C4-2B (cell line): Measurements from ENCODE around the gene EML6.

ENCODE experiments used
- ZFX ChIP-seq: fragments of 450-650 bp; IDR thresholded peaks from 2 replicates; pipeline ENCODE4 v1.6.1; 2017
- TF ChIP-seq, protein P1 (sequence below): fragments of 450-650 bp; conservative IDR thresholded peaks from 2 replicates; pipeline ENCODE4 v1.5.1; 2017; ENCODE audit warnings: mild to moderate bottlenecking

DNA sequence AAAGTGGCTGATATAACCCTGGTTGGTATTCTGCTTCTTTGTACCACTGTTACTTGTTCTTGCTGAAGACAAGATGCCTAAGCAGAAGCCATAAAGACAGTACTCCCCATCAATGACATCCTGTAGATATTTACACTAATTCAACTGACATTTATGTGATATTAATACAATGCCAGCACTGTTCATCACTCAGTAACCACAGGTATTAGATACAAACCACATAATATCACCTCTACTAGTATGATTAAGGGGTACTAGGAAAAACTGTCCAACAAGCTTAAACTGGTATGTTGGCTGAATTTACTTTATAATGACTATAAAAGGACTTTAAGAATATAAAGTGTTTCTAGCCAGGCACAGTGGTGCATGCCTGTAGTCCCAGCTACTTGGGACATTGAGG is 261.0 kb downstream of the EML6 start:
- TF ChIP-seq, protein P1, sequence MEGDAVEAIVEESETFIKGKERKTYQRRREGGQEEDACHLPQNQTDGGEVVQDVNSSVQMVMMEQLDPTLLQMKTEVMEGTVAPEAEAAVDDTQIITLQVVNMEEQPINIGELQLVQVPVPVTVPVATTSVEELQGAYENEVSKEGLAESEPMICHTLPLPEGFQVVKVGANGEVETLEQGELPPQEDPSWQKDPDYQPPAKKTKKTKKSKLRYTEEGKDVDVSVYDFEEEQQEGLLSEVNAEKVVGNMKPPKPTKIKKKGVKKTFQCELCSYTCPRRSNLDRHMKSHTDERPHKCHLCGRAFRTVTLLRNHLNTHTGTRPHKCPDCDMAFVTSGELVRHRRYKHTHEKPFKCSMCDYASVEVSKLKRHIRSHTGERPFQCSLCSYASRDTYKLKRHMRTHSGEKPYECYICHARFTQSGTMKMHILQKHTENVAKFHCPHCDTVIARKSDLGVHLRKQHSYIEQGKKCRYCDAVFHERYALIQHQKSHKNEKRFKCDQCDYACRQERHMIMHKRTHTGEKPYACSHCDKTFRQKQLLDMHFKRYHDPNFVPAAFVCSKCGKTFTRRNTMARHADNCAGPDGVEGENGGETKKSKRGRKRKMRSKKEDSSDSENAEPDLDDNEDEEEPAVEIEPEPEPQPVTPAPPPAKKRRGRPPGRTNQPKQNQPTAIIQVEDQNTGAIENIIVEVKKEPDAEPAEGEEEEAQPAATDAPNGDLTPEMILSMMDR = no peak
- no peak for TF ChIP-seq ZFX
